ENCODE data around the gene TRAK1.

TRAK1 gene

GRCh38 chr3:42256135-42256819 lies 165.1 kb downstream of the TRAK1 start:
- no peak for DNase-seq

GRCh38 chr3:42257007-42257406 lies 165.8 kb downstream of the TRAK1 start:
- DNase-seq = no peak

DNA sequence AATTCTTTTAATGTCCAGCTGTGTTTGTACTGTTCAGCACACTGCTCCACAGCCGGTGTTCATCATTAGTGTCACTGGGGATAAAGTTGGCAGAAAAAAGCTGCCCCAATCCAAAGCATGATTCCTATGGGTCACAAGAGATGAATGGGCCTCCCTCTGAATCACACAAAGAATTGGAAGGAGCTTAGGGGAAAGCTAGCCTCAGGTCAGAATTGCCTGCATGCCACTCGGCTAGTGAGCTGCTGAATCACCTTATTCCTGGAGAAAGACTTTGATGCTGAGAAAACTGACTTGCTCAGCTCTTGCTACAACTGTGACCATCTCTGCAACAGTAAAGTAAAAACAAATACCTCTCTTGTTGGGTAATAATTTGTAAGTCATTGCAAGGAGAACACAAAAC lies 171.4 kb downstream of the TRAK1 start:
- no peak for DNase-seq

DNA sequence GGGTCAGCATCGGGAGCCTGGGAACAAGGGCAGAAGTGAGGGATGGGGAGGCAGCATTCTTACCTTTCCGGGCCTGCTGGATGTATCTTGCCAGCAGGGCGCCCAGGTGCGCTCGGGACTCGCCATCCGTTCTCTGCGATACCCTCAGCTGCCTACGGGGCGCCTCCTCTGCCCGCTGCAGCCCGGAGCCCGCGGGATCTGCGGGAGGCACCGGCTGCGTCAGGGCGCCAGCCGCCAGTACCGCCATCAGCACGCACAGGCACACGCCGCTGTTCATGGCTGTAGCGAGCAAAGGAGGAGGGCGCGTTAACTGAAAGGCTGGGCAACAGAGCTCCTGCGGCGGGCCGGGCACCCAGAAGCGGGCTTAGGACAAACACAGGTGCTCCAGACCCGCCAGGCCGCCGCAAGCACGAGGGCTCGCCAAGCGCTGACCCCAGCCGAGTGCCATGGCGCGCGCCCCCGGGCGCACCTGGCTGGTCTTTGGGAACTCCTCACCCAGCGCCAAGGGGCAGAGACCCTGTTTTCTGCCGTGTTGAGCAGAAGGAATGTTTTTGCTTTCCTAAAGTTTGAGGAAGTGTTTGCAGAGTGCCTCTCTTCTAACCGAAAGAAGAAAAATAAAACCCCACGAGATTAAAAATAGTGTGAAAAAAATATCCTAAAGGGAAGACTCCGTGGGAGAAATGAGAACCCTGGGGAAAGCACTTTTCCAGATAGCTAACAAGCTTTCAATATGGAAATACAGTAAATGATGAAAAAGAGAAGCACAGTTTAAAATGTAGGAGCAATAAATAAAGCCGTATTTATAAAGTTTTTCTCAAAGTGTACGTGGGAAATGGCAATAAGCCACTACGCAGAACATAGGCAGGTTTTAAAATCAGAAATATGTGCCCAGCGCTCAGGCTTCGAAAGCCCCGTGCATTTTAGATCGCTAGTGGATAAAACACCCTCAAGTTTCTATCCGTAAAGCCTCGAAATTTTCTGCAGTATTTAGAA lies 172.5 kb downstream of the TRAK1 start:
- DNase-seq = no peak

GRCh38 chr3:42264399-42265058 lies 173.4 kb downstream of the TRAK1 start:
- no peak for DNase-seq

DNA sequence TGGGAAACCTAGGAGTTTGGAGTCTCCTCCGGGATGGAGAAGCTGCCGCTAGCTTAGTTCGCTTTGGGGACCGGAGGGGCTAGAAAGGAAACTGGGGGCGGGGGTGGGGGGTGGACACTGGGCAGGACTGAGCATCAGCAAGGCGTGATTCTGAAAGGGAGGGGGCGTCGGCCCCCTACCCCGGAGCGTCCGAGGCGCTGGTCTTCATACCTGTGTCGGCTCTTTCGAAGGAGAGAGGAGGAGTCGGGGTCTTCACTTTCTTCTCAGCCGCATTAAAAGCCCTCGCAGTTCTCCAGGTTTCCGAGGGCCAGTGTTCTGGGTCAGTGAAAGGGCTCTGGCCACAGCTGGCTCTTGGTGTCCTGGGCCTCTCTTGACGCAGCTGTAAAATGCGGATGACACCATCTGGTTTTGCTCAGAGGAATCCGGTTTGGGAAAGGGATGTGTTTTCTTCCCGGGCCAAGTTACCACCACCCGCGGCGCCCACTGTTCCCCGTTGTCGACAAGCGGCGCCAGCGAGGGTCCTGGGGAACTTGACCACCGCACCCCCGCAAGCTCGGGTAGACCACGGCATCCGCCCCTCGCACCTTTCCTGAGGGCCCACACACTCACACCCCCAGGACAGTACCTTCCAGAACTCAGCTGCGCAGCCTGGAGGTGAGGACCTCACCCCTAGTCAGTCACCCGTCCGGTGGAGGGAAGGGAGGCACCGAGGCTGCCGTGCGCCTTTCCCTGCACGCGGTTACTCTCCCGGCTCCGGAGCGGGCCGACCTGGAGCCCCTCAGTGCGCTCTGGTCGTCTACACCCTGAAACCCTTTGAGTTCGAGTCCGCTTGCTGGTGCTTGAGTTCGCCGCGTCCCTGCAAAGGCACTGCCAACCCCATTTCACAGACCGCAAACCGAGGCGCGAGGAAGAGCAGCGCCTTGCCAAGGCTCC lies 174.2 kb downstream of the TRAK1 start:
- DNase-seq = no peak

DNA sequence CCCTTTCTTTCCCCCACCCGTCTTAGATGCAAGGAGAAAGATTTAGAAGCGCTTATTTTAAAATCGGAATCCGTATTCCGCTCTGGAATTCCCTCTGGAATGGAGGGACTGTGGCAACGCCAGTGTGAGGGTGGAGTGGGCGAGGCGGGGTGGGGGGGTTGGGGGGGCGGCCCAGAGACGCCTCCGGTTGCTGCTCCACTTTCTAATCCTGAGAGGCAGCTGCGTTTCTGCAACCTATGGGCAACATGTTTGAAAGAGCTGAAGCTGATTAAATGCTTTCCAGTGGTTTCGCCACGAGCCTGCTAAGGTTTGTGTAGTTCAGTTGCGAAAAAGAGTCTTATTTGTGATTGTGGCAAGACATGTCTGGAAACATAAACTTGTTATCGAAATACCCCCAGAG lies 174.9 kb downstream of the TRAK1 start, which contains the start of gene CCK:
TSS of gene CCK (minus strand) at position 101 of the 400 bp plus-strand sequence. CDS start 2,555 bp downstream, outside the sequence.
- DNase-seq = no peak

DNA sequence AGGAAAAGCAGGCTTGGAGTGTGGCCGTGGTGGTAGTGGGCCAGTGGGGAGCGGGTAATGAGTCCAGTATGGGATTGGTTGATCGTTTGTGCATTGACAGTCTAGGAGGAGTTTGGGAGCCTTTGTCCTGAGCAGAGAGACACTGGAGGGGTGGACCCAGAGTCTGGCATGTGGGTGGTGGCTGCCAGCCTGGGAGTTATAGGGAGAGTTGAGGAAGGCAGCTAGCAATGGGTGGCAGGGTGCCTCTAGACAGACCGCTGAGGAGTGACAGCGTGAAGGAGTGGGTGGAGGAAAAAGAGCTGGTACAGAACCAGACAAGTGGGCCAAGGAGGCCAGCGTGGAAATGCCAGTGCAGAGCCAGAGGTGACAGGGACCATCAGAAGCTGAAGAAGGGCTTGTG lies 176.7 kb downstream of the TRAK1 start:
- no peak for DNase-seq

- DNase-seq = no peak
These were observed 178.5 kb downstream of the TRAK1 start for GRCh38 chr3:42269647-42270046.

GRCh38 chr3:42270561-42270960 lies 179.4 kb downstream of the TRAK1 start:
- DNase-seq = no peak

GRCh38 chr3:42271786-42272185 lies 180.6 kb downstream of the TRAK1 start:
- DNase-seq = no peak

- DNase-seq = no peak
These were observed 182.2 kb downstream of the TRAK1 start for GRCh38 chr3:42273361-42273760.

- DNase-seq = no peak
These were observed 183.1 kb downstream of the TRAK1 start for GRCh38 chr3:42274266-42274665.

DNA sequence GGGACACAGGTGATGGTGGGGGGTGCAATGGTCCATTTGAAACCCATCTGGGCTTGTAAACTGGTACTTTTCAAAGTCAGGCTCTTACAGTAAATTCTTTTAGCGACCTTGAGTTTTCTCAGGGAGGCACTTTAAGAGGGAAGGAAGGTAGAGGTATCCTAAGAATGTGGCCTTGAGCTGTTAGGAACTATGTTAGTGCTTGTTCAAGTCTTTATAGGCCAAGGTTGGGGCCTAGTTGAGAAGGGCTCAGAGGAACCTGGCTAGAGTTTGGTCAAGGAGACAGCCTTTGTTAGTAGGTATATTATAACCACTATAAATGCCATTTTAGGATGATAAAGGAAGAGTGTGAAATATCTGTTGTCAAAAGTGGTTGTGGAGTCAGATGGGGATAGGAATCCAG lies 184.1 kb downstream of the TRAK1 start:
- no peak for DNase-seq
